ENCODE measurements around the gene PLAGL2.

The PLAGL2 gene

GRCh38 chr20:32216179-32217142 is 8.9 kb upstream of the PLAGL2 start:
- no peak for TF ChIP-seq ZFX (IDR thresholded peaks at IDR 0.05; ENCODE audit: borderline replicate concordance)
- TF ChIP-seq CTCF (IDR thresholded peaks at IDR 0.05) = no peak
- H3K27ac ChIP-seq = no peak overlapping the region

- no peak overlapping the region for H3K27ac ChIP-seq
- no peak for TF ChIP-seq ZFX (IDR thresholded peaks at IDR 0.05; ENCODE audit: borderline replicate concordance)
- TF ChIP-seq CTCF (IDR thresholded peaks at IDR 0.05) = no peak
These were observed 8.2 kb upstream of the PLAGL2 start for GRCh38 chr20:32215729-32216128.

- no peak overlapping the region for H3K27ac ChIP-seq
- no peak for TF ChIP-seq CTCF (IDR thresholded peaks at IDR 0.05)
These were observed 7.6 kb upstream of the PLAGL2 start for GRCh38 chr20:32215147-32215546.

- no peak for TF ChIP-seq ZFX (IDR thresholded peaks at IDR 0.05; ENCODE audit: borderline replicate concordance)
- no peak for TF ChIP-seq CTCF (IDR thresholded peaks at IDR 0.05)
- no peak overlapping the region for H3K27ac ChIP-seq
These were observed 6.3 kb upstream of the PLAGL2 start for GRCh38 chr20:32213870-32214269.

- TF ChIP-seq CTCF (IDR thresholded peaks at IDR 0.05) (no peak), ZFX (IDR thresholded peaks at IDR 0.05; ENCODE audit: borderline replicate concordance) (no peak)
- no peak overlapping the region for H3K27ac ChIP-seq
These were observed 2.5 kb upstream of the PLAGL2 start for GRCh38 chr20:32209850-32210605.

- H3K27ac ChIP-seq = peak overlapping the region; percentile 81
- TF ChIP-seq ZFX (IDR thresholded peaks at IDR 0.05; ENCODE audit: borderline replicate concordance) (no peak), CTCF (IDR thresholded peaks at IDR 0.05) (no peak)
These were observed 1.1 kb upstream of the PLAGL2 start for GRCh38 chr20:32208499-32209154.

All from 22Rv1 (cell line).